ENCODE measurements around the gene RNF34.

The RNF34 gene

GRCh38 chr12:121446750-121447149 lies 46.8 kb downstream of the RNF34 start:
- 91 to 96% methylated on average over 3 of the region's 3 CpGs for whole genome bisulfite sequencing, 2 experiments
- Histone ChIP-seq H3K9me3 (ENCODE audit: control insufficient read depth, low read length) (no peaks in the 10 kb centered on the region), H3K4me1 (ENCODE audit: control insufficient read depth, insufficient read depth, low read length) (no peaks in the 10 kb centered on the region), H3K27ac (ENCODE audit: insufficient read depth, low read depth, low read length, poor library complexity, severe bottlenecking) (no peak overlapping the region), H3K36me3 (ENCODE audit: control insufficient read depth, insufficient read depth, low read length) (peaks cover 10% of the 10 kb centered on the region), H3K4me3 (ENCODE audit: insufficient read depth, low read depth, low read length) (no peak overlapping the region), H3K27me3 (ENCODE audit: control insufficient read depth, insufficient read depth, low read length, poor library complexity, severe bottlenecking) (no peaks in the 10 kb centered on the region)

DNA sequence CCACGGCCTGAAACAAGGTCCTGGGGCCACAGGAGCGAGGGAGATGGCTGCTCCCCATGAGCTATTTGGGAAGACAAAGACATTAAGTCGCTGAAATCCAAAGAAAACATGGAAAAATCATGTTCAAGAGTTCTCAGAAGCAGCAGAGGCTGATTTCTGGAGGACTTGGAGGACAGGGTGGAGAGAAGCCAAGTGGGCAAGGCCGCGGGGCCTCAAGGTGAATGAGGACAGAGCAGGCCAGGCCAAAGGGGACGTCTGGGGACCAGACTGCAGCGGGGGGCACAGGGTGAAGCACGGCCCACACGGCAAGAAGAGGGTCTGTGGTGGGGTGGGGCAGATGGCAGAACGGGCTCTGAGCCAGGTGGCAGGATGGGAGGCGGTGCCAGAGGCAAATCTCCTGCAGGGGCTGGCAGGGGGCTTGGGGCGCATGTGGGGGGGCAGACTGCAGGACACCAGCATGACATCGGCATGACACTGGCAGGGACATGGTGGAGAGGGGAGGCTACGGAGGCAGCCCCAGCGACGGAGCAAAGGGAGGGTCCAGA lies 48.9 kb downstream of the RNF34 start:
- WGBS, 2 experiments, result 92 to 93% methylated on average over 16 of the region's 16 CpGs
- Histone ChIP-seq H3K27me3 (ENCODE audit: control insufficient read depth, insufficient read depth, low read length, poor library complexity, severe bottlenecking) (no peaks in the 10 kb centered on the region), H3K9me3 (ENCODE audit: control insufficient read depth, low read length) (no peaks in the 10 kb centered on the region), H3K4me3 (ENCODE audit: insufficient read depth, low read depth, low read length) (no peak overlapping the region), H3K27ac (ENCODE audit: insufficient read depth, low read depth, low read length, poor library complexity, severe bottlenecking) (no peak overlapping the region), H3K4me1 (ENCODE audit: control insufficient read depth, insufficient read depth, low read length) (no peaks in the 10 kb centered on the region), H3K36me3 (ENCODE audit: control insufficient read depth, insufficient read depth, low read length) (no peaks in the 10 kb centered on the region)

DNA sequence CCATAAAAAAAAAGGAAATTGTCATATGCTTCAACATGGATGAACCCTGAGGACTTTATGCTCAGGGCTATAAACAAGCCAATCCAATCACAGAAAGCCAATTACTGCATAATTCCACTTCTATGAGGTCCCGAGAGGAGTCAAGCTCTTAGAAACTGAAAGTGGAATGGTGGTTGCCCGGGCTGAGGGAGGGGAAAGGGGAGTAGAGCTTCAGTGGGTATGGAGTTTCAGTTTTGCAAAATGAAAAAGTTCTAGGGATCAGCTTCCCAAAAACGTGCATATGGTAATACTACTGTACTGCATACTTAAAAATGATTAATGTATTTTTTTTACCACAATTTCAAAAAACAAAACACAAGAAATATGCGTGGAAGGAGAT lies 52.0 kb downstream of the RNF34 start:
- Histone ChIP-seq H3K27me3 (ENCODE audit: control insufficient read depth, insufficient read depth, low read length, poor library complexity, severe bottlenecking) (no peaks in the 10 kb centered on the region), H3K27ac (ENCODE audit: insufficient read depth, low read depth, low read length, poor library complexity, severe bottlenecking) (no peak overlapping the region), H3K4me1 (ENCODE audit: control insufficient read depth, insufficient read depth, low read length) (peaks cover 3% of the 10 kb centered on the region), H3K4me3 (ENCODE audit: insufficient read depth, low read depth, low read length) (no peak overlapping the region), H3K36me3 (ENCODE audit: control insufficient read depth, insufficient read depth, low read length) (no peaks in the 10 kb centered on the region), H3K9me3 (ENCODE audit: control insufficient read depth, low read length) (no peaks in the 10 kb centered on the region)
- 96 to 99% methylated on average over 3 of the region's 4 CpGs for WGBS, 2 experiments

DNA sequence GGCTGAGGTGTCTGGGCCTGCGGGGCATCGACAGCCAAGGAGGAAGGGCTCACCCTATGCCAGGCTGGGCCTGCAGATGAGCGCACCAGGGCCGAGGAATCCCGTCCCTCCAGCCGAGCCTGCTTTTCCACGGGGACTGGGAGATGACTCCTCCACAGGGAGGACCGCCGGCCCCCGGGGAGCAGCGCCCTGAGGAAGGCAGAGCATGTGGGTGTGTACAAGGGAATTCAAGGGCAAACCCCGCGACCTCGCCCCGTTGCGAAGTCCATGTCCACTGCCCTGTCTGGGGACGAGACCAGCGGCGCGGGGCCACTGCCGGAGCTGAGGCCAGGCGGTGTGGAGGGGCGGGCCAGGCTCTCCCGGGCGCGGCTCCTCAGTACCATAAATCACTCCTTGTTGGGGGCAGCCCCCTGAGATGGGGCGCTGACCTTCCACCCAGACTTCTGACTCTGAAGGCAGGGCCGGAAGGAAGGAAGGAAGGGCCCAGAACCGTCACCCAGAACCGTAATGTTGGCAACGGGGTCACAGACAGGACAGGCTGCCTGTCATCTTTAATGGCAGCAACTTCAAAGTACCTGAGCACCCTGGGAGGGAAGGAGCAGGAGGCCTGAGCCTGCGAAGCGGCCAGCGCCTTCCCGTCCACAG lies 52.5 kb downstream of the RNF34 start:
- Histone ChIP-seq H3K9me3 (ENCODE audit: control insufficient read depth, low read length) (no peaks in the 10 kb centered on the region), H3K36me3 (ENCODE audit: control insufficient read depth, insufficient read depth, low read length) (no peaks in the 10 kb centered on the region), H3K27me3 (ENCODE audit: control insufficient read depth, insufficient read depth, low read length, poor library complexity, severe bottlenecking) (no peaks in the 10 kb centered on the region), H3K4me1 (ENCODE audit: control insufficient read depth, insufficient read depth, low read length) (peaks cover 3% of the 10 kb centered on the region), H3K27ac (ENCODE audit: insufficient read depth, low read depth, low read length, poor library complexity, severe bottlenecking) (no peak overlapping the region), H3K4me3 (ENCODE audit: insufficient read depth, low read depth, low read length) (no peak overlapping the region)
- WGBS, 2 experiments, result 96% methylated on average over 35 of the region's 35 CpGs

GRCh38 chr12:121452985-121453360 lies 53.1 kb downstream of the RNF34 start:
- no peaks in the 10 kb centered on the region for H3K36me3 ChIP-seq (ENCODE audit: control insufficient read depth, insufficient read depth, low read length)
- H3K27me3 ChIP-seq (ENCODE audit: control insufficient read depth, insufficient read depth, low read length, poor library complexity, severe bottlenecking), result no peaks in the 10 kb centered on the region
- WGBS, 2 experiments, result 96 to 97% methylated on average over 39 of the region's 39 CpGs
- H3K9me3 ChIP-seq (ENCODE audit: control insufficient read depth, low read length), result no peaks in the 10 kb centered on the region
- no peak overlapping the region for H3K4me3 ChIP-seq (ENCODE audit: insufficient read depth, low read depth, low read length)
- peaks cover 3% of the 10 kb centered on the region for H3K4me1 ChIP-seq (ENCODE audit: control insufficient read depth, insufficient read depth, low read length)
- H3K27ac ChIP-seq (ENCODE audit: insufficient read depth, low read depth, low read length, poor library complexity, severe bottlenecking), result no peak overlapping the region

GRCh38 chr12:121453629-121454028 lies 53.7 kb downstream of the RNF34 start:
- Histone ChIP-seq H3K9me3 (ENCODE audit: control insufficient read depth, low read length) (no peaks in the 10 kb centered on the region), H3K27me3 (ENCODE audit: control insufficient read depth, insufficient read depth, low read length, poor library complexity, severe bottlenecking) (no peaks in the 10 kb centered on the region), H3K4me1 (ENCODE audit: control insufficient read depth, insufficient read depth, low read length) (peaks cover 3% of the 10 kb centered on the region), H3K36me3 (ENCODE audit: control insufficient read depth, insufficient read depth, low read length) (no peaks in the 10 kb centered on the region), H3K27ac (ENCODE audit: insufficient read depth, low read depth, low read length, poor library complexity, severe bottlenecking) (no peak overlapping the region), H3K4me3 (ENCODE audit: insufficient read depth, low read depth, low read length) (no peak overlapping the region)
- WGBS, 2 experiments, result 90 to 91% methylated on average over 18 of the region's 18 CpGs

GRCh38 chr12:121454921-121455320 lies 55.0 kb downstream of the RNF34 start:
- no peaks in the 10 kb centered on the region for H3K36me3 ChIP-seq (ENCODE audit: control insufficient read depth, insufficient read depth, low read length)
- H3K4me3 ChIP-seq (ENCODE audit: insufficient read depth, low read depth, low read length), result no peak overlapping the region
- 93 to 94% methylated on average over 6 of the region's 6 CpGs for WGBS, 2 experiments
- peaks cover 3% of the 10 kb centered on the region for H3K4me1 ChIP-seq (ENCODE audit: control insufficient read depth, insufficient read depth, low read length)
- H3K9me3 ChIP-seq (ENCODE audit: control insufficient read depth, low read length), result no peaks in the 10 kb centered on the region
- H3K27ac ChIP-seq (ENCODE audit: insufficient read depth, low read depth, low read length, poor library complexity, severe bottlenecking), result no peak overlapping the region
- H3K27me3 ChIP-seq (ENCODE audit: control insufficient read depth, insufficient read depth, low read length, poor library complexity, severe bottlenecking), result no peaks in the 10 kb centered on the region

- Histone ChIP-seq H3K27ac (ENCODE audit: insufficient read depth, low read depth, low read length, poor library complexity, severe bottlenecking) (no peak overlapping the region), H3K4me3 (ENCODE audit: insufficient read depth, low read depth, low read length) (no peak overlapping the region), H3K9me3 (ENCODE audit: control insufficient read depth, low read length) (no peaks in the 10 kb centered on the region), H3K36me3 (ENCODE audit: control insufficient read depth, insufficient read depth, low read length) (no peaks in the 10 kb centered on the region), H3K4me1 (ENCODE audit: control insufficient read depth, insufficient read depth, low read length) (peaks cover 3% of the 10 kb centered on the region), H3K27me3 (ENCODE audit: control insufficient read depth, insufficient read depth, low read length, poor library complexity, severe bottlenecking) (no peaks in the 10 kb centered on the region)
- 91 to 93% methylated on average over 23 of the region's 23 CpGs for WGBS, 2 experiments
Observed at GRCh38 chr12:121455766-121456420, 56.0 kb downstream of the RNF34 start.

DNA sequence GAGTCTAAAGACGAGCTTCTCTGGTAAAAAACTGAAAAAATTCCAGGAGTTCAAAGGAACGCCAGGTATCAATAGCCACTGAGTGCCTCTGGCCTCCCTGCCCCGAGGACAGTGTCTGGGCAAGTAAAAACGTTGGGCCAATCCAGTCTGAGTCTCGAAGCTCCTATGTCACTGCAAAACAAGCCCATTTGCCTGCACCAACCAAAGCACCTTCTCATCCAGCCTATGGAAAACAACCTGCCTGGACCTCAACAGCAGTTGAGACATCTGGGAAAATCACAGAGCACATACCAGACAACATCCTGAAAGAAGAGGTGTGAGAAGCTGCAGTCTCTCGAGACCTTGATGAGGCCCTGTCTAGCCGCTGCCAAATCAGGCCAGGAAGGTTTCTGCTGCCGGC lies 56.6 kb downstream of the RNF34 start:
- 92 to 93% methylated on average over 8 of the region's 8 CpGs for WGBS, 2 experiments

GRCh38 chr12:121461048-121461447 lies 61.1 kb downstream of the RNF34 start:
- no peaks in the 10 kb centered on the region for H3K36me3 ChIP-seq (ENCODE audit: control insufficient read depth, insufficient read depth, low read length)
- no peak overlapping the region for H3K27ac ChIP-seq (ENCODE audit: insufficient read depth, low read depth, low read length, poor library complexity, severe bottlenecking)
- H3K4me1 ChIP-seq (ENCODE audit: control insufficient read depth, insufficient read depth, low read length), result peaks cover 3% of the 10 kb centered on the region
- H3K9me3 ChIP-seq (ENCODE audit: control insufficient read depth, low read length), result no peaks in the 10 kb centered on the region
- H3K27me3 ChIP-seq (ENCODE audit: control insufficient read depth, insufficient read depth, low read length, poor library complexity, severe bottlenecking), result peaks cover 5% of the 10 kb centered on the region
- no peak overlapping the region for H3K4me3 ChIP-seq (ENCODE audit: insufficient read depth, low read depth, low read length)
- WGBS, 2 experiments, result 93 to 94% methylated on average over 5 of the region's 5 CpGs

More for the DNA sequence above, 56.6 kb downstream of the RNF34 start:
- Histone ChIP-seq H3K27me3 (ENCODE audit: control insufficient read depth, insufficient read depth, low read length, poor library complexity, severe bottlenecking) (no peaks in the 10 kb centered on the region), H3K36me3 (ENCODE audit: control insufficient read depth, insufficient read depth, low read length) (no peaks in the 10 kb centered on the region), H3K9me3 (ENCODE audit: control insufficient read depth, low read length) (no peaks in the 10 kb centered on the region), H3K4me1 (ENCODE audit: control insufficient read depth, insufficient read depth, low read length) (peaks cover 3% of the 10 kb centered on the region), H3K27ac (ENCODE audit: insufficient read depth, low read depth, low read length, poor library complexity, severe bottlenecking) (no peak overlapping the region), H3K4me3 (ENCODE audit: insufficient read depth, low read depth, low read length) (no peak overlapping the region)

All from ectodermal cell (in vitro differentiated cells).